ENCODE results near the gene SERP2.

DNA sequence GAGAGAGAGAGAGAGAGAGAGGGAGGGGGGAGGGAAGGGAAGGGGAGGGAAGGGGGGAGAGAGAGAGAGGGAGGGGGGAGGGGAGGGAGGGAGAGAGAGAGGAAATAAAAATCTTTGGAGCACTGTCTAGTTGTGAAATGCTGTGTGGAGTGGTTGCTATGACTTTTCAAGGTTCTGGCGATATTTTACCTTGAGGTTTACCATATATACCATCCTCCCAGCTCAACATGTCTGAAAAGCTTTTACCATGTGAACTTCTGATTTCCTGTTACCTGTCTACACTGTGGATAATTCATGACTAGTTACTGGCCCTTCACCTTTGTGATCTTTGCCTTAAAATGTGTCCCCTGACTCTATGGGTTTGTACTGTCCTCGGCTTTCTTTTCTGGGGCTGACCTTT, 38.2 kb downstream of the SERP2 start:
- no peak for TF ChIP-seq POLR2A (IDR thresholded peaks at IDR 0.05)
- TF ChIP-seq EP300 (IDR thresholded peaks at IDR 0.05) = no peak
- TF ChIP-seq, protein P1, sequence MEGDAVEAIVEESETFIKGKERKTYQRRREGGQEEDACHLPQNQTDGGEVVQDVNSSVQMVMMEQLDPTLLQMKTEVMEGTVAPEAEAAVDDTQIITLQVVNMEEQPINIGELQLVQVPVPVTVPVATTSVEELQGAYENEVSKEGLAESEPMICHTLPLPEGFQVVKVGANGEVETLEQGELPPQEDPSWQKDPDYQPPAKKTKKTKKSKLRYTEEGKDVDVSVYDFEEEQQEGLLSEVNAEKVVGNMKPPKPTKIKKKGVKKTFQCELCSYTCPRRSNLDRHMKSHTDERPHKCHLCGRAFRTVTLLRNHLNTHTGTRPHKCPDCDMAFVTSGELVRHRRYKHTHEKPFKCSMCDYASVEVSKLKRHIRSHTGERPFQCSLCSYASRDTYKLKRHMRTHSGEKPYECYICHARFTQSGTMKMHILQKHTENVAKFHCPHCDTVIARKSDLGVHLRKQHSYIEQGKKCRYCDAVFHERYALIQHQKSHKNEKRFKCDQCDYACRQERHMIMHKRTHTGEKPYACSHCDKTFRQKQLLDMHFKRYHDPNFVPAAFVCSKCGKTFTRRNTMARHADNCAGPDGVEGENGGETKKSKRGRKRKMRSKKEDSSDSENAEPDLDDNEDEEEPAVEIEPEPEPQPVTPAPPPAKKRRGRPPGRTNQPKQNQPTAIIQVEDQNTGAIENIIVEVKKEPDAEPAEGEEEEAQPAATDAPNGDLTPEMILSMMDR (IDR thresholded peaks at IDR 0.05) = no peak
